Peyer's patch (tissue), 4 donors: ENCODE results near the gene MSL3. TPM values are rescaled to one million over a fixed set of nuclear protein-coding genes. Genes with fewer than 3 reads are reported as not detected.

Experiments
- DNase-seq, 3 donors: peaks; one replicate each; pipeline ENCODE4 v3.0.0-alpha.2; 2017 to 2019
- H3K27ac ChIP-seq, 4 donors: fragments of 200-600 bp; sonication (generic); one replicate each; pipeline ENCODE4 v1.5.1; 2016 to 2019
- H3K27me3 ChIP-seq, 2 donors: fragments of 200-600 bp; sonication (generic); one replicate each; pipeline ENCODE4 v1.5.1; 2019
- H3K36me3 ChIP-seq, 3 donors: fragments of 200-600 bp; sonication (generic); one replicate each; pipeline ENCODE4 v1.5.1; 2016 to 2019
- H3K4me1 ChIP-seq, 4 donors: fragments of 200-600 bp; sonication (generic); one replicate each; pipeline ENCODE4 v1.5.1; 2016 to 2019
- H3K4me3 ChIP-seq, 4 donors: fragments of 200-600 bp; sonication (generic); 1 replicate in 3 of 4; 2 replicates in 1 of 4; pipeline ENCODE4 v1.5.1; 2016 to 2019; ENCODE audit warnings: mild to moderate bottlenecking in 1 of 4
- H3K9me3 ChIP-seq, 4 donors: fragments of 200-600 bp; sonication (generic); one replicate each; pipeline ENCODE4 v1.5.1; 2016 to 2019; ENCODE audit warnings: mild to moderate bottlenecking in 1 of 4
- POLR2A ChIP-seq, 2 donors: fragments of 450-650 bp; IDR thresholded peaks; one replicate each; pipeline ENCODE4 v1.5.1; 2017; ENCODE audit warnings: antibody characterized with exemption in 2 of 2, mild to moderate bottlenecking in 2 of 2, moderate library complexity in 2 of 2
- total RNA-seq, 4 donors: library from RNA; depleted of rRNA; stranded (reverse); fragments of >200 nt; gene quantifications; one replicate each; pipeline ENCODE4 v1.1.0, GENCODE V29; 2016
- TF ChIP-seq, protein P1 (sequence below), 6 experiments: fragments of 450-650 bp in 4 of 6; fragments of 200-600 bp in 2 of 6; sonication (generic) in 1 of 6; IDR thresholded peaks; one replicate each; pipeline ENCODE4 v1.5.1; 2017 to 2019; ENCODE audit warnings: antibody characterized with exemption in 6 of 6, mild to moderate bottlenecking in 3 of 6, moderate library complexity in 1 of 6

Gene MSL3
- total RNA-seq, 4 donors from 2014 or later, result 22.5 to 72.6 (median 29.0) TPM

DNA sequence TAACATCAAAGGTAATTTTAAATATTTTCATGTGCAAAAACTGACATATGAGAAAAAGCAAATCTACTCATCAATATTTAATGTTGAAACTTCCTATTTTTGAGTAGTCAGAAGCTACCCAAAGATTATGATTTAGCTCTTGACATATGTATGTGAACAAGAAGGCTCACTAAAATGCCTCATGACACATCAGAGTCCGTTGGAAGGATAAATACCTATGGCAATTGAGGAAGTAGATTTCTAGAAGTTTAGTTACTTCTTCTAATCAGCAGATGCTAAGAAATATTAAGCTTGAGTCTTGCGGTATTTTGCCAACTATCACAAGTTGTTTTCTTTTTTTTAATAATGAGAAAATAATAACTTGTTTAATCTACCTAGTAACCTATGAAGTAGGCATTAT, 55.3 kb downstream of the MSL3 start:
- no peak for TF ChIP-seq POLR2A (IDR thresholded peaks at IDR 0.05)
- TF ChIP-seq, protein P1, sequence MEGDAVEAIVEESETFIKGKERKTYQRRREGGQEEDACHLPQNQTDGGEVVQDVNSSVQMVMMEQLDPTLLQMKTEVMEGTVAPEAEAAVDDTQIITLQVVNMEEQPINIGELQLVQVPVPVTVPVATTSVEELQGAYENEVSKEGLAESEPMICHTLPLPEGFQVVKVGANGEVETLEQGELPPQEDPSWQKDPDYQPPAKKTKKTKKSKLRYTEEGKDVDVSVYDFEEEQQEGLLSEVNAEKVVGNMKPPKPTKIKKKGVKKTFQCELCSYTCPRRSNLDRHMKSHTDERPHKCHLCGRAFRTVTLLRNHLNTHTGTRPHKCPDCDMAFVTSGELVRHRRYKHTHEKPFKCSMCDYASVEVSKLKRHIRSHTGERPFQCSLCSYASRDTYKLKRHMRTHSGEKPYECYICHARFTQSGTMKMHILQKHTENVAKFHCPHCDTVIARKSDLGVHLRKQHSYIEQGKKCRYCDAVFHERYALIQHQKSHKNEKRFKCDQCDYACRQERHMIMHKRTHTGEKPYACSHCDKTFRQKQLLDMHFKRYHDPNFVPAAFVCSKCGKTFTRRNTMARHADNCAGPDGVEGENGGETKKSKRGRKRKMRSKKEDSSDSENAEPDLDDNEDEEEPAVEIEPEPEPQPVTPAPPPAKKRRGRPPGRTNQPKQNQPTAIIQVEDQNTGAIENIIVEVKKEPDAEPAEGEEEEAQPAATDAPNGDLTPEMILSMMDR (IDR thresholded peaks at IDR 0.05), result no peak
- peaks cover 0 to 3% (median 0%) of the 10 kb centered on the region in 4 donors for H3K9me3 ChIP-seq

More for the DNA sequence above, 55.3 kb downstream of the MSL3 start:
- Histone ChIP-seq H3K27ac (no peak overlapping the region), H3K36me3 (no peaks in the 10 kb centered on the region), H3K4me1 (no peaks in the 10 kb centered on the region), H3K27me3 (no peaks in the 10 kb centered on the region), H3K4me3 (no peak overlapping the region)
- DNase-seq, result no peak

Other genes with a start within 250 kb of the MSL3 start
- gene ARHGAP6, start 92.3 kb upstream of the MSL3 start, total RNA-seq, result 10 to 100 TPM in 1 of 4 donors, 1 to 10 TPM in 3; 2.1 to 30.5 (median 4.9) TPM